ENCODE measurements around the gene C11orf97.

DNA sequence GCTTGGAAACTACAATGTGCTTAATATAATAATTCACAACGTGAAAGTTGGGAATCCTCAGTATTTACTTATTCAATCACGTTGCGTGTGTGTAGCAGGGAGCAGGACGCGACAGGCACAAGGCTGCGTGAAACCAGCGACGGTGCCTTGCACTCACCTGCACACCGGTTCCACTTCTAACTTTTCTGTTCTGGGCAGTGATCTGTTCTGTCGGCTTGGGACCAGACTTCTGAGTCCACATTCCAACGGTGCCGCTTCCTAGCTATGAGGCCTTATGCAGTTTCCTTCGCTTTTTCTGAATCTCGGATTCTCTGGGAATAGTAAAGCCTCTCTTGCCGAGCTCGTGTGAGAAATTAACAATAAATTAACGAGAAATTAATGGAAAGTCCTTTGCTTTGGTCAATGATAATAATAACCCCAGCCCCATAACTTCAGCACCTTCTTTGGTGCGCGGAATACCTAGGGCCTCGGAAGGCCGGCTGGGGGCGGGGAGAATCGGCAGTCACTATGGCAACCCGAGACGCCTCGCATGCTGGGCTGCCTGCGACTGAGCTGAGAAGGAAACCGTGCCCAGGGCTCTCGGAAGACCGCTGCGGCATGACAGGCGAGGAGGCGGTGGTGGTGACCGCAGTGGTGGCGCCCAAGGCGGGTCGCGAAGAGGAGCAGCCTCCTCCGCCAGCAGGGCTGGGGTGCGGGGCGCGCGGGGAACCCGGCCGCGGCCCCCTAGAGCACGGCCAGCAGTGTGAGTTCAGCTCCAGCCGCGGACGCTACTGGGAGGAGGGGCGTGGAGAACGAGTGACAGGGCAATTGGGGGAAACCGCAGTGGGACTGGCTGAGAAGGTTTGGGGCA is at the start of gene C11orf97:
- TF ChIP-seq EZH2phosphoT487 (IDR thresholded peaks at IDR 0.05; ENCODE audit: borderline replicate concordance, low read length) (no peak), CTCF (IDR thresholded peaks at IDR 0.05; ENCODE audit: low read depth, low read length, poor library complexity, severe bottlenecking) (no peak)
